HCT116 (cell line): ENCODE data around the gene SRGAP2.
"Not testable (repeated sequence)": the region's sequence is repeated elsewhere in the genome, so short reads cannot be mapped to it uniquely, and the experiment has no call there.

Experiments
- CBX3 ChIP-seq: IDR thresholded peaks from 2 replicates; pipeline ENCODE4 v1.6.1; 2012; ENCODE audit warnings: low read depth
- CTCF ChIP-seq, 3 experiments: fragments of 200-600 bp in 1 of 3; sonication (generic) in 1 of 3; IDR thresholded peaks in 2 of 3; conservative IDR thresholded peaks in 1 of 3; 2 replicates each; pipeline ENCODE4 v1.5.1; 2012 to 2017; ENCODE audit warnings: low read depth in 2 of 3, low read length in 2 of 3, antibody characterized with exemption in 1 of 3, borderline replicate concordance in 1 of 3, control low read depth in 1 of 3, mild to moderate bottlenecking in 1 of 3, mixed read lengths in 1 of 3, mixed run types in 1 of 3, moderate library complexity in 1 of 3; ENCODE audit not compliant: insufficient read depth in 1 of 3
- EZH2 ChIP-seq: fragments of 200-600 bp; sonication (generic); IDR thresholded peaks from 2 replicates; pipeline ENCODE4 v1.6.1; 2017; ENCODE audit warnings: antibody characterized with exemption, mixed run types
- JUND ChIP-seq: IDR thresholded peaks from 2 replicates; pipeline ENCODE4 v1.6.1; 2012
- MAX ChIP-seq: IDR thresholded peaks from 2 replicates; pipeline ENCODE4 v1.6.1; 2012
- POLR2A ChIP-seq: IDR thresholded peaks from 2 replicates; pipeline ENCODE4 v1.7.0; 2011; ENCODE audit warnings: borderline replicate concordance; ENCODE audit not compliant: insufficient read depth, insufficient read length; ENCODE audit errors: extremely low read depth
- POLR2AphosphoS5 ChIP-seq: IDR thresholded peaks from 2 replicates; pipeline ENCODE4 v1.6.1; 2011; ENCODE audit warnings: mild to moderate bottlenecking, low read depth, low read length, moderate library complexity
- SRF ChIP-seq: IDR thresholded peaks from 2 replicates; pipeline ENCODE4 v1.6.1; 2012; ENCODE audit warnings: low read depth
- TCF7L2 ChIP-seq: IDR thresholded peaks from 2 replicates; pipeline ENCODE4 v1.7.0; 2011; ENCODE audit warnings: borderline replicate concordance, inconsistent platforms; ENCODE audit not compliant: insufficient read depth, insufficient read length; ENCODE audit errors: extremely low read depth
- YY1 ChIP-seq: IDR thresholded peaks from 2 replicates; pipeline ENCODE4 v1.6.1; 2011; ENCODE audit warnings: low read length, low read depth, moderate library complexity, mild to moderate bottlenecking; ENCODE audit not compliant: insufficient replicate concordance; ENCODE audit errors: extremely low read depth
- ZNF274 ChIP-seq: fragments of 200-500 bp; sonication (Bioruptor generic); IDR thresholded peaks from 2 replicates; pipeline ENCODE4 v1.6.1; 2014; ENCODE audit warnings: mild to moderate bottlenecking, low read depth, low read length, inconsistent platforms

GRCh38 chr1:206167350-206168029 lies 35.9 kb upstream of the SRGAP2 start:
- TF ChIP-seq ZNF274, POLR2AphosphoS5, JUND, POLR2A, YY1, MAX, EZH2, CBX3, TCF7L2, SRF: not testable (repeated sequence)
- 0 out of 6 replicates have a peak, but pooled peaks of 1 of the 3 experiments have one; percentile 7 for TF ChIP-seq CTCF (IDR thresholded peaks at IDR 0.05 in 2 of 3, conservative IDR thresholded peaks at IDR 0.05 in 1 of 3; ENCODE audit: borderline replicate concordance in 1 of 3, insufficient read depth in 1 of 3, low read depth in 2 of 3, low read length in 2 of 3)
